Left forelimb (tissue), 1 donor: ENCODE measurements around the gene OXGR1.
"Not testable (repeated sequence)": the region's sequence is repeated elsewhere in the genome, so short reads cannot be mapped to it uniquely, and the experiment has no call there.

Experiments used
- DNase-seq: peaks from one replicate; pipeline ENCODE4 v3.0.0-alpha.2; 2018; ENCODE audit warnings: low spot score

Gene OXGR1

DNA sequence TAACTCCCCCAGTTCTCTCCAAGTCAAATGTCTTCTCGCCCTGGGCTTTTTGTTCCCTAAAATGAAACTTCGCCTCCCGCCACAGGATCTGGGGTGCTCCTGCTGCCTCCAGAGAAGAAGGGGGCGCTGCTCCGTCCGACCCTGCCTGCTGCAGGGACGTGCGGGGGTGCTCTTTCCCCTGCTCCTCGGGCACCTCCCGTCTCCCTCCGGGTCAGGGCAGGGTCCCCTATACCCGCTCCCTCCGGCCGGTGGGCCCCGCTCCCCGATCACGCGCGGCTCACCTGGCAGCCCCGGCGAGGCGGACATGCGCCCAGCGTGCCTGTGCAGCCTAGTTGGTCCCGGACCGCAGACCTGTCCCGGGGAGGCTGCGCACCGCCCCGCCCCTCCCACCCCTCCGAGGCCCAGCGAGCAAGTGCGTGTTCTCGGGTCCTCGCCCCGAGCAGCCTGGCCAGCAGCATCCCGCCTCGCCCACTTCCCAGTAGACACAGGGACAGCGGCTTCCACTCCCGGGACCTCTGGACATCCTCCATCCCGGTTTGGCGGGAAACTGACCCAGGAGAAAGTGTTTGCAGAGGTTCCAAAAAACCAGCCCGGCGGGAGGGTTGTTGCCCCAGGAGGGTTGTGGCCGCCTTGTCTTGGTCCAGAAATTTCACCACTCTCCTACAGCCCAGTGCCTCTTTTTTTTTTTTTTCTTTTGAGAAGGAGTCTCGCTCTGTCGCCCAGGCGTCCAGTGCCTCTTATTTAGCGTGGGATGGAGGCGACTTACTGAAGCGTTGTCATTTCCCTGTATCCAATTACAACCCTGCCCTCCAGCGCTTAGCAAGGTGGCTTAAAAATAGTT, at the start of gene OXGR1:
TSS of gene OXGR1 (minus strand) at position 460 of the 841 bp plus-strand sequence. CDS start 6,717 bp downstream, outside the sequence.
- peak; percentile 70 for DNase-seq

DNA sequence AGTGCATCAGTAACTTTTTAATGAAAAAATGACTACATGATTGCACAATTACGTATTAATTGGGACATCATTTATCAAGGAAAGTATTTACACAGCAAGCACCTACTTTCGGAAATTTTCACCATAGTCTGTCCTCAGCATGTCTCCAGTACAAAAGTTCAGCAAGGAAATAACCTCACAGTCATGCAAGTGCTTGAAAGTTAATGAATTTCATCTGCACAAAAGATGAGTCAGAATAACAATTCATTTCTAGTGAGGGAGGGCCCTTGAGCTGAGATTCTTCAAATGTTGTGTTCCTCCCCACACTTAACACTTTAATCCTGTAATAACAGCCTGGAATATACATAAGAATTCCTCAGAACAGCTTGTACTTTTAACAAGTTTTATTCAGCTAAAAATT, 49.0 kb upstream of the OXGR1 start:
- DNase-seq: no peak

DNA sequence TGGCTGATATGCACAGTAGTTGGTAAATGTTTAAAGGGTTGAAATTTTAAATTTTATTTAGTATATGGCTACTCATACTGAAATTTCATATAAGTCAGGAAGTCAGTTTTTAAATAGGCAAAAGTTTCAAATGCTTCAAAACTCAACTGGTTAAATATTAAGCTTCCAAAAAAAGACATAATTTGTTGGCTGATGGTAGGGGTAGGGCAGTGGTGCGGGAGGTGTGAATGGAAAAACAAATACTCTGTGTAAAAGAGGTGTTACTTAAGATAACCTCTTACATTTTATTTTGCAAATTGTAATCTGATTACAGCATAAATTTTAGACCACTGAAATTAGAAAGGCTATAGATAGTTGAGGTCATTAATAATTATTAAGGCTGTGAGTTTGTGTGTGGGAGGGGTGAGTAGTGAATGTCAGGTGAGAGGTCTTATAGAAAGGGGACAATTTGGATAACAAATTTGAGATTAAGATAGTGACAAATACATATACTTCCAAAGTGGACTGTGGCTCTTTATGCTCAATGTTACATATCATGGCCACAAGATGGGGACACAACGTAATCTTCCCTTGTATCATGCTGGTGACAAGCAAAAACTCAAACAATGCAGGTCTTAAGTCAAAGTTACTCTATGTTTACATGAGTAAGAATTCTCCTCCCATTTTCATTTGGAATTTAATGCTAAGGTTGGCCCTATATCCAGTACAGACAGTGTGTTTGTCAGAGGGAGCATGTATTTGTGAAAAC, 36.6 kb upstream of the OXGR1 start:
- no peak for DNase-seq

DNA sequence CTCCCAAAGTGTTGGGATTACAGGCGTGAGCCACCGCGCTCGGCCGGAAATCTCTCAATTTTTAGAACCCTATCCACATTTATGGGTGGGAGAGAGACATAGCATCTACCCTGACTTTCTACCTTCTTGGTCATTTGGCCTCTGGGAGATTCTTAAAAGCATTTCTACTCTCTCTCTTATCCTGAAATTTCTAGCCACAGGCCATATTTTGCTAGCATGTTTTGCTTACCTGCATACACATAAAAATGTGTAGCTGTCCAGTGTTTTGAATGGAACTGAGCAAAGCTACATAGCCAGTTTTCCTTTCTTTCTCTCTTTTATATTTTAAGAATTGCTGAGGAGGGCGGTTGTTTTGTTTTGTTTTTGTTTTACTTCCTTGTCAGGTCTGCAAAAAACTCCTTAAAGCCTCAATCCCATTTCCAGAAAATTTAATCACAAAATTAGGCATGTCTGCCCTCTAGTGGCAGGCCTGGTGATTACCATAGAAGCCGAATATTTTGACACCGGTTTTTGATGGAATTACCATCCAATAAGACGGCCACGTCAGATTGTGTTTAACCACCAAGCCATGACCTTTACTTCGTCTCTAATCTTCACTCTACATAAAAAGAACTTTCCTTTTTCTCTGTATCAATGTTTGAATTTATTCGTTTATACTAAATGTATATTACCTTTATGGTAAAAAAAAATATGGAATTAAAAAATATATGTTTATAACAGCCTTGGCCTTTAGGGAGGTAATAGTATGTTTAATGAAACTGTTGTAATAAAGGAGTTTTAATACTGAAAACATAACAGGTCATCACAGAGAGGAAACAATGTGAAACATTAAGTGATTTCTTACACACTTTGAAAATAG, 34.4 kb upstream of the OXGR1 start:
- no peak for DNase-seq

DNA sequence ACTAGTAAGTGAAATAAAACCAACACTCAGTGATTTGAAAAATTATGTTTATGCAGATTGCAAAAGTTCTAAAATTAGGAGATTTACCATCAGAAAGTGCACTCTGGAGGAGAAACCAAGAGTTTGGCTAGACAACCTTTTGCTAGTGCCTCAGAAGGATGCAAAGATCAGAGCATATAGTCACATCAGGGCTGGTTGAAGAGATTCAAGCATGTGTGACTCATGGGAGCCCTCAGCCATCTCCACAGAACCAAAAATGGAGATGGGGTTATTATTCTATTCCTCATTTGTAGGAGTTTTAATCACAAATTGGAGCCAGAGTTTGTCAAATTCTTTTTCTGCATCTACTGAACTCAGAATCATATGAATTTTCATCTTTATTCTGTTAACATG, 32.9 kb upstream of the OXGR1 start:
- no peak for DNase-seq

DNA sequence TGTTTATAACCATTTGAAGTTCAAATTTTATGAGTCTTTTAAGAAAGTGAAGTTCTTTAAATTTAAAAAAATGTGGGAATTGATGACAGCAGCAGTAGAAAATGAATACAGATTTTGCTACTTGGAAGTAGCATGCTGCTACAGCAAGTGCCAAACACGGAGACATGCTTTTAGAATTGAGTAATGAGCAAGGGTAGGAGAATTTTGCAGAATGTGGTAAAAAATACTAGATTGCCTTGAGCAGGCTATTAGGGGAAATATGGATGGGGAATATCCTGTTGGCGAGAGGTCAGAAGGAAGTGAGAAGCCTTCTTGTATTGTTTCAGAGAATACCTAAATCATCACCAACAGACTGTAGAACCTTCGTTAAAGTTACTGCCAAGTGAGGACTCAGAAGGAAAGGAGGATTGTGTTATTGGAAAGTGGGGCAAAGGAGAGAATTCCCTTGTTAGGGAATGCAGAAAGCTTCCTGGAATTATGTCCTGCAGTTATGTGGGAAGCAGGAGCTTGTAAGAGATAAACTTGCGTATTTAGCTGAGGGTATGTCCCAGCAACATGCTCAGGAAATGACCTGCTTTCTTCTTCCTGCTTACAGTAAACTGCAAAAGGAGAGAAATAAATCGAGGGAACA, 32.4 kb upstream of the OXGR1 start:
- no peak for DNase-seq

DNA sequence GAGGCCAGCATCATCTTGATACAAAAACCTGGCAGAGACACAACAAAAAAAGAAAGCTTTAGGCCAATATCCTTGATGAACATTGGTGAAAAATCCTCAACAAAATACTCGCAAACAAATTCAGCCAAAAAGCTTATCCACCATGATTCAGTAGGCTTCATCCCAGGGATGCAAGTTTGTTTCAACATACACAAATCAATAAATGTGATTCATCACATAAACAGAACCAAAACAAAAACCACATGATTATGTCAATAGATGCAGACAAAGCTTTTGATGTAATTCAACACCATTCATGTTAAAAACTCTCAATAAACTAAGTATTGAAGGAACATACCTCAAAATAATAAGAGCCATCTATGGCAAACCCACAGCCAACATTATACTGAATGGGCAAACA, 29.5 kb upstream of the OXGR1 start:
- DNase-seq: not testable (repeated sequence)

DNA sequence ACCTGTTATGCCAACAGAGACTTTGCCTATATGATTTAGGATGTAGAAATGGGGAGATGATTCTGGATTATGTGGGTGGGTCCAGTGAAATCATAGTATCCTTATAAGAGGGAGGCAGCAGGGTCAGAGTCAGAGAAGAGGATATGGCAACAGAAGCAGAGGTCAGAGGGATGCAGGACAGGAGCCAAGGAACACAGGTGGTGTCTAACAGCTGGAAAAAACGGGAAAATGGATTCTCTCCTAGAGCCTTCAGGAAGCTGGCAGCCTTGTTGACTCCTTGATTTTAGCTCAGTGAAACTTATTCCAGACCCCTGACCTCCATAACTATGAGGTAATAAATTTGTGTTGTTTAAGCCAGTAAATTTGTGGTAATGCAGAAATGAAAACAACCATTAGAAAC, 28.8 kb upstream of the OXGR1 start:
- DNase-seq: no peak

DNA sequence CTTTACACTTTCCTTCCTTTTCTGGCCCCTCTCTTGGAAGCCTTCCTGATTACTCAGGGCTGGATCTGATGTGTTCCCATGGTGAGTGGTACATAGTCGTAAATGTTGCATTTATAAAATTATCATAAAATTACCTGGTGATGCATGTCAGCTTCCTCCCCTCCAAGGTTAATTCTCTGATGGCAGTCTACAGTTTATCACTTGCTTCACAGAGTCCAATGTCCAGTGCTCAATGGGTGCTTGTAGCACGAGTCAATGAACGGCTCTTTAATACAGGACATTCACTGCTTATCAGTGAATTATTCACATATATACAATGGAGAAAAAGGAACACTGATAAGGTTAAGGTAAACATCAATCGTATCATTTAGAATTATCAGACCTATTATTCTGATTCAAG, 27.0 kb upstream of the OXGR1 start:
- no peak for DNase-seq

DNA sequence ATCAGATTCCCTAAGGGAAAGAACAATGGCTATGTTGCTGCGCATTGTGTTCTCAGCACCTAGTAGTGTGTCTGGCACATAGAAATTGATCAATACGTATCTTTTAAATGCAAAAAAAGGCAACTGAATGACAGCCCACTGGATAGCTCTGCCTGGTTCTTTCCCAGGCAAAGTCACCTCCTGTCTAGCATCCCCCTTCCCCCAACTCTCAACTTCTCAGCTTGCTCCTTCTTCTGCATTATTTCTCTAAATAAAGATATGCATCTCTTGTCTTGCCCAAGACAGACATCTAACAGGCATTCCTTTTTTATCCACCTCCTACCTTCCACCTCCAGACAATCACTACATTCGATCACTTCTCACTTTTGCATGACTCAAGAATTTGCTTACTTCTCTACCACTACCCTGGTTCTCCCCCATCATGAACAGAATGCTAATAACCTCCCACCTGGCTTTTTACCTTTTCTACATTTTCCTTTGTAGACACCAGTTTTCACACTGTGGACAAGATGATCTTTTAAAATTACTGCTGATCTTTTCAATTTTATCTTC, 26.5 kb upstream of the OXGR1 start:
- no peak for DNase-seq

DNA sequence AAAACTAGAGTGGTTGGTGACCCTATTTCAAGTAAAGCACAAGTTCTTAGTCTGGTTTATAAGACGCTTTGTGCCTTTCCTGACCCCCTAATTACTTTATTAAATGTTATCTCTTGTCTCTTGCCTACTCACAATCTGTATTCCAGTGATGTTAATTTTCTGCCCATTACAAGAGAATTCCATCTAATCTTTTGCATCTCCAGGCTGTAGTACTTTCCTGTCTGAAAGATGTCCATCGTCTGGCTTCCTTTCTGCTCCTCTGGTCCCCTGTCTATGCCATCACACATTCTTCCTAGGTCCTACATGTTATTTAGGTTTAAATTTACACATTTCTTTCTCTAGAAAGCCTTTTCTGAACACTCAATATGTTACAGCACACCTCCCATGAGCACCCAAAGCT, 25.9 kb upstream of the OXGR1 start:
- no peak for DNase-seq

DNA sequence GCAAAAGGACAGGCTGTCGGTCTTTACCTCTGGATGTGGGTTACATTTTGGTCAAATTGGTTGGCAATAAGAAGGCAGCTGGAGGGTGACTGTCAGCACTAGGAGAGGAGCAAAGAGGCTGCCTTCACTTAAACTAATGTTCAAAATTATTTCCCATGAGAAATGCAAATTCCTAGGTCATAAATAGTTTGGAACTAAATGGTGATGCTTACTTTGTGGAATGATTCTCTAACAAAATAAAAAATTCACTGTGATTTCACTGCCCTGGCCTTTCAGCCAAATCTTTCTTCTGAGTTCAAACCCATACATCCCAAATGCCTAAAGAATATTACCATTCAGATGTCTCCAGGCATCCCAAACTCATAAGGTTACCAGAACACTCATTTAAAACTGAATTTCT, 25.0 kb upstream of the OXGR1 start:
- no peak for DNase-seq

DNA sequence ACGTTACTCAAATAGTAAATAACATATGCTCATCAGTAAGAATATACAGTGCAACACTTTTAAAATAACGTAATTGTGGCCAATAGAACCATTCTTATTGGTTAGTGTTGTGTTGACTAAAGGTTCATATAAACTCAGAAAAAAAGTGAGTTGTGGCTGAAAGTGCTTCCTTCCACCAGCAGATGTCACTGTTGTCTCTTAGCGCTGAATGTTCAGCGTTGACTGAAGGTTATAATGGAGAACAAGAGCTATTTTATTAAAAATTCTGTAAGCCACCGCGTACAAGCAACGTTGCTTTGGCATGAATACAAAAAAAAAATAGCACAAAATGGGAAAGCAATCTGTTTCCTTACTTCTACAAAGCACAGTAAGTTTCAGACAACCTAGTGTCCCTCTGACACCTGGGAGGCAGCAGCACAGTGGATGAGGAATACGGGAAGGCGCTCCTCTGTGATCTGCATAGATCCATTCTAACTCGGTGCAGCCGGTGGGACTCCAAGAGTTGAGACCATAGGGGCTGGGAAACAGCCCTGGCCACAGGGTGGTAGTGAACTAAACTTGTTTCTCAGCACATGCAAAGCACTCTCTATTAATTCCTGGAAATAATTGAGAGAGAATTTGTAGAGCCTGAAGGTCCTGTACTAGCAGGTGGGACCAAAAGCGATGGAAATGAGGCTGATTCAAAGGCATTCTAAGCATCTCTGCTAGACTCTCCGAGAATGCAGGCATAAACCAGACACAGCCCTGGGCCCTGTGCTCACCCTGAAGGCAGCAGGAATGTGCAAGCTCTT, 23.9 kb upstream of the OXGR1 start:
- DNase-seq: no peak

DNA sequence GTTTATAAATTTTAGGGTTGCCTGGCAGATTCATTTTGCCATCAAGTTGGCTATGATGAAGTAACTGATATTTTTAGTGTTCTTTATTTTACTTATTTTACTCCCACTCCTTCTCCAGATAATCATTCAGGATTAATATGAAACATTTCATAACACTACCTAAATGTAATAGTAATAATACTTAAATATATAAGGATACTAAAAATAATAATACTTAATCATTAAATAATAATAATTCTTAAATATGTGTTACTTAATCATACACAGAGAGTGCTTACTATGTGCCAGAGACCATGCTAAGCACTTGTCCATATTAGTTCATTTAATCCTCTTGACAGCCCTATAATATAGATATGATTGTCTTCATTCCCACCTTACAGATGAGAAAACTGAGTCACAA, 23.0 kb upstream of the OXGR1 start:
- no peak for DNase-seq

DNA sequence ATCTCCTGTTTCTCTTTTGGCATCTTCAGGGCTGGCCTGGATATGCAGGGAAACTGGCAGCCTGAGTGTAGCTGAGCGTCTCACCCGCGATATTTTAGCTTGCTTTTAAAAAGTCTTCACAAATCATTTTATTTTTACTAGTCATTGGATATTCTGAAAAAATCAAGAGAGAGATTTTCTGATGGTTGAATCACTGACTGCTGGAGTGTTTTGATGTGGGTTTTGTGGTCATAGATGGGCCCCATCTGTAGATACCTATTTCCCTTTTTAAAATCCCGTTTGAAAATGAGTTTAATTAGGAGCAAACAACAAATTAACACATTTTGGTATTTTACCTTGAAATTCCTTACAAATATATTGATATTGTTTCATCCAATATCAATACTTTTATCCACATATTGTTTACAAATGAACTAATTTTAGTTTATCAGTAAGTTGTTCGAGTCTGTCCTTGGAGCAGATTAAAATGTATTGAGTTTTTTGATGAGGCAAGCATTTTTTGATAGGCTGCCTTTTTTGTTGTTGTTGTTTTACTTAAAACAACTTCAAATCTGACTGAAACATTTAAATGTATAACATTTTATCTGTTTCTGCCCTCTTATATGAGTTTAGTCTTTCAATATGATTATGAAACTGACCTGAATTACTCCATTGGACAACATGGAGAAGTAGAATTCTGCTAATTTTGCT, 21.5 kb upstream of the OXGR1 start:
- DNase-seq: no peak

DNA sequence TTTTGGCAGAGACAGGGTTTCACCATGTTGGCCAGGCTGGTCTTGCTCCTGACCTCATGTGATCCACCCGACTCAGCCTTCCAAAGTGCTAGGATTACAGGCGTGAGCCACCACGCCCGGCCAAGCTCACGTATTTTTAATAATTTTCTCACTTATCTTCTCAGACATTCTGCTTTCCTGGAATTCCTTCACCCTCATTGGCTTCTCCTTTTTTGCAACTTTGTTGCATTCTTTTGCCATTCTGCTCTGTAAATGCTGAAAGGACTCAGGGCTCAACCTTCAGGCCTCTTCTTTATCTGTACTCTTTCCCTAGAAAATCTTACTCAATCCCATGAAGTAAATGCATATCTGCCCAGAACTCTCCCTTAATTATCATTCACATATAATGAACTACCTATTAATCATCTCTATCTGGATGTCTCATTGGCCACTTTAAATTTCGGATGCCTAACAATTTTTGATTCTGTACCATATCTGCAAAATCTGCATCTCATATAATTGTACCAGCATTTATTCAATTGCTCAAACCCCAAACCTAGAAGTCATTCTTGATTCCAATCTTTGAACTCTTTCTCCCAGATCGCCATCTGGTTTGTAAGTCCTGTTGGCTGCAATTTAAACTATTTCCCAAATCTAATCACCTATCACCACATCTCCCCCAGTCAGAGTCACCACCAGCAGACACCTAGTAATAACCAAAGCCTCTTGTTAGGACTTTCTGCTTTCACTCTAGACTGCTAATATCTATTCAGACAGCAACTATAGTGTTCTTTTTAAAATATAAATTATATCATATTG, 18.2 kb upstream of the OXGR1 start:
- DNase-seq: no peak

DNA sequence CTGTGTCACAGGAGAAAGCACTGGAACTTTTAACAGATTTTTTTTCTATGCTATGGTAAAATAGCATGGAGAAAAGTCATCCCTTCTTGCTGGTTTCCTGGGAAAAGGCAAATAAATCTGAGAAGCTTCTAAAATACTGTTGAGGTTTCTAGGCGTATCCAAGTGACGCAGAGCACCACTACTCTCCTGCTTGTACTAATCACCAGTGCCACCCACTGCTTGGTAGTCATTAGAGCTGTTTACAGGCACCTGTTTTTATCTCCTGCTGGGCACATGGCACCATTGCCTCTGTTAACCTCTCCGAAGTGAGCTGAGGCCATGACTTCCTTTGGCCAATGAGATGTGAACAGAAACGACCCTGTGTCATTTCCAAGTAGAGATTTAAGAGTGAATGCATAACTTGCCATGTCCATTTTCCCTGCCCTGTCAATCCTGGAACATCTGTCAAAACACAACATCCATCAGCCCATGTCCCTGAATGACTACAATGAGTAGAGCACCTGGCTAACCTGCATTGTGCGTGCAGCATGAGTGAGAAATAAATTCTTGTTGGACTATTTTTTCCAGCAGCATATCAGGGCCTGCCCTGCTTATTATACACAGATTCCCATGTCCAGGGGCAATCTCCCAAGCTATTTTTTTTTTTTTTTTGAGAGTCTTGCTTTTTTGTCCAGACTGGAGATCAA, 17.3 kb upstream of the OXGR1 start:
- DNase-seq: no peak

DNA sequence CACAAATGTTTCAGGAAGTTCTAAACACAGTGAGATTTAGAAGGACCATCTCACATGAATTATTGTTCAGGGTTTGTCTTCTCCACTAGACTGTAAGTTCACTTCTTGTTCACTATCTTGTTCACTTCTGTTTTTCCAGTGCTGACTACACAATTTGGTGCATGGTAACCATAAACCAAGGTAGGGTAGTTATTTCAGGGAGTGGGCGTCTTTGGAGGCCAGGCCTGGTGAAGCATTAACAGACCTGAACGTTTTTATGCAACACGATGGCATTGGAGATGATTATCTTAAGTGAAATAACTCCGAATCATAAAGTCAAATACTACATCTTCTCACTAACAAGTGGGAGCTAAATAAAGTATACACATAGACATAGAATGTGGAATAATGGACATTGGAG, 14.4 kb upstream of the OXGR1 start:
- no peak for DNase-seq
